Measurements from ENCODE around the gene KCNB1.

The KCNB1 gene

DNA sequence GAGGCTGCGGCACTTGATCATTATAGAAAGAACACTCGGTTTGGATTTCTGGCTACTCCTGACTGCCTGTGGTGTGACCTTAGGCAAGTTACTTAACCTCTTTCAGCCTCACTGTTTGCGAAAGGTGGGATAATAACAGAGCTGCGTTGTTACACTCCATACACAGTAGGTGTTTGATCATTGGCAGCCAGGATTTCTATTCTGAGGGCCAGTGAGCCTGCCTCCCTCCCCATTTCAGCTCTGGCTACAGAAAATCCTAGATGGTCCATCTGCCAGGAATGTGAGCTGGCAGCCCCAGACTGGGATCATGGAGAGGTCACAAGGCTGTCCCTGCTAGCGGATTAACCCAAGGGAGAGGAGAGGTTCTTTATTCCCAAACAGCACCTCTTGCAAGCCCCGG, 2.7 kb downstream of the KCNB1 start:
- TF ChIP-seq, protein P1, sequence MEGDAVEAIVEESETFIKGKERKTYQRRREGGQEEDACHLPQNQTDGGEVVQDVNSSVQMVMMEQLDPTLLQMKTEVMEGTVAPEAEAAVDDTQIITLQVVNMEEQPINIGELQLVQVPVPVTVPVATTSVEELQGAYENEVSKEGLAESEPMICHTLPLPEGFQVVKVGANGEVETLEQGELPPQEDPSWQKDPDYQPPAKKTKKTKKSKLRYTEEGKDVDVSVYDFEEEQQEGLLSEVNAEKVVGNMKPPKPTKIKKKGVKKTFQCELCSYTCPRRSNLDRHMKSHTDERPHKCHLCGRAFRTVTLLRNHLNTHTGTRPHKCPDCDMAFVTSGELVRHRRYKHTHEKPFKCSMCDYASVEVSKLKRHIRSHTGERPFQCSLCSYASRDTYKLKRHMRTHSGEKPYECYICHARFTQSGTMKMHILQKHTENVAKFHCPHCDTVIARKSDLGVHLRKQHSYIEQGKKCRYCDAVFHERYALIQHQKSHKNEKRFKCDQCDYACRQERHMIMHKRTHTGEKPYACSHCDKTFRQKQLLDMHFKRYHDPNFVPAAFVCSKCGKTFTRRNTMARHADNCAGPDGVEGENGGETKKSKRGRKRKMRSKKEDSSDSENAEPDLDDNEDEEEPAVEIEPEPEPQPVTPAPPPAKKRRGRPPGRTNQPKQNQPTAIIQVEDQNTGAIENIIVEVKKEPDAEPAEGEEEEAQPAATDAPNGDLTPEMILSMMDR (IDR thresholded peaks at IDR 0.05), result no peak
- TF ChIP-seq ZFX (IDR thresholded peaks at IDR 0.05; ENCODE audit: borderline replicate concordance), result no peak

DNA sequence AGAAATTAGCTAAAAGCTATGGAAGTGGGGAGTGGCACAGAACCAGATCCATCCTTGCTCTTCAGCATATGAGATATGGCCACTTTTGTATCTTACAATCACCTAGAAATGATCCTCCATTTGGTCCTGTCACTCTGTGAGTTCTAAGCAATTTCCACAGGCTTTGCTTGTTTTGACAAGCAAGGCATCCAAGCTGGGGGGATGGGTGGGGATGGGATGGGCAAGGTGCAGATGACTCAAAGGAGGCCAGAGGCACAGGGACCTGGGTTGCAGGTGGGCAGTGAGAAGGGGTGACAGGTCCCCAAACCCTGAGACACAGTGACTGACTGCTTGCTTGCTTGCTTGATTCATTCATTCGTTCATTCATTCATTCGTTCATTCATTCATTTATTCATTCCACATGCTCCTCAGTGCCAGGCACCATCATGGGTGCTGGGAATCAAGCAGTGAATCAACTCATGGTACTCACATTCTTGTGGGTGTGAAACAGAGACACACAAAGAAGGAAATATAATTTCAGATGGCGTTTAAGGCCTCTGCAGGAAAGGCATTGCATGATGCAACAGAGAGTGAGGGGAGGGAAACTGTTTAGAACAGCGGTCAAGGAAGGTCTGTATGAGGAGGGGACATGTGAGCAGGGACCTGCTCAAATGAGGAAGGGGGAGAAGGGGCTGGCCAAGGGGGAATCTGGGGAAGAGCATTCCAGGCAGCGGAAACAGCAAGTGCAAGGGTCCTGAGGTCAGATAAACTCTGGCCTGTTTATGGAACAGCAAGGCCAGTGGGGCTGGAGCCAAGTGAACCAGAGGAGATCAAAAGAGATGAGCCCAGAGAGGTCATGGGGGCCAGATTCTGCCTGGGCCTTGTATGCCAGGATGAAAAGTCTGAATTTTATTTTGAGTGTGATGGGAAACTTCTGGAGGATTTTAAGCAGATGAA, 3.4 kb downstream of the KCNB1 start:
- TF ChIP-seq, protein P1 (IDR thresholded peaks at IDR 0.05), result no peak
- no peak for TF ChIP-seq ZFX (IDR thresholded peaks at IDR 0.05; ENCODE audit: borderline replicate concordance)
- no peak overlapping the region for H3K27ac ChIP-seq

More for the DNA sequence above, 2.7 kb downstream of the KCNB1 start:
- H3K27ac ChIP-seq, result no peak overlapping the region

DNA sequence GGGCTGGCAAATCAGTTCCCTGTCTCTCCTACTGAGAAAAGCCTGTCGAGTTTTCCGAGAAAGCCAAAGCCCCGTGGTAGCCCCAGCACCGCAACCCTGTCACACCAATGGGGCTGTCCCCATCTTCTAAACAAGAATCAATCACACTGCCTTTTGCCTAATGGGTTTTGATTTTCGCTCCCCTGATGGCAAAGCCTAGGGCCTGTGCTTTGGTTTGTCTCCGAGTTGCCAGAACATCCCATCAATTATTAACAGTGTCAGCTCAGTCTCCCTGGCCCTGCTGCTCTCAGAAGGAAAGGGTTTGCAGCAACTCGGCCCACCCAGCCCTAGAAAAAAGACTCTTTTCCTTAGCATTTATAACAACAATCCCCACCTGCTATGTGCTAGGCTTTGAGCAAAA, 4.2 kb downstream of the KCNB1 start:
- TF ChIP-seq, protein P1 (IDR thresholded peaks at IDR 0.05), result no peak
- TF ChIP-seq ZFX (IDR thresholded peaks at IDR 0.05; ENCODE audit: borderline replicate concordance), result no peak

GRCh38 chr20:49477200-49477599, 5.3 kb downstream of the KCNB1 start:
- H3K27ac ChIP-seq, result no peak overlapping the region
- TF ChIP-seq, protein P1 (IDR thresholded peaks at IDR 0.05), result no peak
- no peak for TF ChIP-seq ZFX (IDR thresholded peaks at IDR 0.05; ENCODE audit: borderline replicate concordance)

More for the DNA sequence above, 4.2 kb downstream of the KCNB1 start:
- H3K27ac ChIP-seq, result no peak overlapping the region

- no peak overlapping the region for H3K27ac ChIP-seq
- TF ChIP-seq ZFX (IDR thresholded peaks at IDR 0.05; ENCODE audit: borderline replicate concordance), result no peak
- TF ChIP-seq, protein P1 (IDR thresholded peaks at IDR 0.05), result no peak
Observed at GRCh38 chr20:49476016-49476355, 6.5 kb downstream of the KCNB1 start.

DNA sequence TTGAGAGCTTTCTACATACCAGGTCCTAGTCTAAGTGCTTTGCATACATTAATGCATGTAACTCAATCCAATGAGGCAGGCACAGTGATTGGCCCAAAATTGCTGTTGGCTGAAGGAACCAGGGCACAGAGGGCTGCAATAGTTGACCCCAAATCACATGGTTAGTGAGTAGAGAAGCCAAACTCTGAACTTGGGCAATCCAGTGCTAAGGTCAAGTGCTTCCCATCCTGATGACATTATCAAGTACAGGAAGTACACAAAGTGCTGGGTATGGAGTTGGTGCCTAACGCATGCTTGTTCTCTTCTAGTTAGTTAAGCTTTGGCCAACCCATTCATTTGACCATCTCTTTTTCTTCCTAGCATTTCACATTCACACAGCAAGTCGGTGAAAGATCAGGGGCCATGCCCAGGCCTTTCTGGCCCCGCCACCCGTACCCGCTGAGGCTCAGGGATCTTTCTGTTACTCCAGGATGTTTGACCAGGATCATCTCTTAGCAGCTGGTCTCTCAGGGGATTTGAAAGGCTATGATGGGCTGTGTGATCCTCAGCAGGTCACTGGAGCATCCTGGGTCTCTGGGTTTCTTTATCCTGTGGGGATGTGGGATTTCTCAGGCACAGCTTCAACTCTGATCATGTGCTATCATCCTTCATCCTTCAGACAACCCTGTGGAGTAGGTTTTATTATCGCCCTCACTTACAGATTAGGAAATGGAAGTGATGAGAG, 7.0 kb downstream of the KCNB1 start:
- TF ChIP-seq, protein P1 (IDR thresholded peaks at IDR 0.05), result no peak
- TF ChIP-seq ZFX (IDR thresholded peaks at IDR 0.05; ENCODE audit: borderline replicate concordance), result no peak

DNA sequence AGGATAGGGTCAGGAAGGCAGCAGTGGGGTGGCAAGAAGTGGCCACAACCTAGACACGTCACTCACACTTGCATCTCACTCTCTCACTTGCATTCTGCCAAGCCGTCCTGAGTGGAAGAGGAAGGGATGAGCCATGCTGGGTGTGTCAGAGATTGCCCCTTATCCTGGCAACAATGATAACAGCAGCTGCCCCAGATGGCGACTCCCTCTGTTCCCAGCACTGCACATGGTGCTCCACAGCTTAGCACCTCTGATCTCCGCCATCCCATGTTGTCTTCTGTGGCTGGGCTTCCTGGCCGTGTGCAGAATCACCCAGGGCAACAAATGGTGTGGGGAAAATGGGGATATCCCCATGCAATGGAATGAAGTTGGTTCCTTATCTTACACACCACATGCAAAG, 11.1 kb downstream of the KCNB1 start:
- H3K27ac ChIP-seq, result no peak overlapping the region
- no peak for TF ChIP-seq ZFX (IDR thresholded peaks at IDR 0.05; ENCODE audit: borderline replicate concordance)

More for the DNA sequence above, 7.0 kb downstream of the KCNB1 start:
- no peak overlapping the region for H3K27ac ChIP-seq

Data from 22Rv1 (cell line).